DMS 273 treated with DMSO at 0.1 percent for 48 hours (cell line): ENCODE results near the gene MCF2.

Source experiments
- DNase-seq: peaks from one replicate; lab custom pipeline; 2025; lab: John Stamatoyannopoulos, UW

The MCF2 gene

GRCh38 chrX:139600105-139600504 lies 107.9 kb downstream of the MCF2 start:
- DNase-seq: no peak

- DNase-seq: no peak
Observed at GRCh38 chrX:139596068-139596467, 111.9 kb downstream of the MCF2 start.

GRCh38 chrX:139585613-139586012 lies 122.4 kb downstream of the MCF2 start:
- no peak for DNase-seq

GRCh38 chrX:139581068-139581467 lies 126.9 kb downstream of the MCF2 start:
- no peak for DNase-seq

- no peak for DNase-seq
Observed at GRCh38 chrX:139566981-139567380, 141.0 kb downstream of the MCF2 start.

- DNase-seq: no peak
Observed at GRCh38 chrX:139563251-139563650, 144.7 kb downstream of the MCF2 start.

GRCh38 chrX:139560221-139560620 lies 147.7 kb downstream of the MCF2 start:
- DNase-seq: no peak

- DNase-seq: no peak
Observed at GRCh38 chrX:139559383-139560042, 148.5 kb downstream of the MCF2 start.

GRCh38 chrX:139554991-139555675 lies 152.8 kb downstream of the MCF2 start:
- DNase-seq: no peak

- DNase-seq: no peak
Observed at GRCh38 chrX:139554376-139554775, 153.6 kb downstream of the MCF2 start.

- DNase-seq: no peak
Observed at GRCh38 chrX:139544591-139544990, 163.4 kb downstream of the MCF2 start.

- no peak for DNase-seq
Observed at GRCh38 chrX:139543920-139544319, 164.0 kb downstream of the MCF2 start.

GRCh38 chrX:139542652-139543051 lies 165.3 kb downstream of the MCF2 start:
- no peak for DNase-seq

GRCh38 chrX:139538907-139539790 lies 168.8 kb downstream of the MCF2 start:
- DNase-seq: no peak

GRCh38 chrX:139533444-139533843 lies 174.5 kb downstream of the MCF2 start:
- no peak for DNase-seq

- DNase-seq: no peak
Observed at GRCh38 chrX:139532834-139533233, 175.1 kb downstream of the MCF2 start.
